HEK293 (cell line): ENCODE results near the gene FHL1.
A peak's percentile ranks its signal among the peaks of the same experiment; 100 is the strongest.

Source experiments
- CTCF ChIA-PET: fragments of 350-600 bp; formaldehyde crosslinking; extraction: SDS; loops from one replicate; lab custom pipeline; 2021; ENCODE audit warnings: antibody characterized with exemption; lab: Yijun Ruan, JAX
- POLR2A ChIA-PET: fragments of 300-600 bp; formaldehyde crosslinking; extraction: SDS; loops from one replicate; lab custom pipeline; 2020; ENCODE audit warnings: antibody characterized with exemption, inconsistent platforms; lab: Yijun Ruan, JAX
- H3K27ac ChIP-seq: fragments of 200-500 bp; sonication (Bioruptor generic); 2 replicates; pipeline ENCODE4 v1.5.1; 2014; ENCODE audit warnings: low read depth, low read length, control low read depth, inconsistent platforms; ENCODE audit errors: extremely low read depth
- H3K36me3 ChIP-seq, 2 experiments: fragments of 200-500 bp in 1 of 2; sonication (Bioruptor generic) in 1 of 2; 1 replicate in 1 of 2; 2 replicates in 1 of 2; pipeline ENCODE4 v1.5.1; 2014 to 2017; ENCODE audit warnings: inconsistent platforms in 2 of 2, low read length in 2 of 2; ENCODE audit not compliant: control insufficient read depth in 2 of 2, insufficient read depth in 1 of 2
- H3K4me1 ChIP-seq: fragments of 200-500 bp; sonication (Bioruptor generic); 2 replicates; pipeline ENCODE4 v1.5.1; 2014; ENCODE audit warnings: mild to moderate bottlenecking, low read length, inconsistent platforms; ENCODE audit not compliant: control insufficient read depth, insufficient read depth
- H3K4me3 ChIP-seq: 2 replicates; pipeline ENCODE4 v1.5.1; 2011; ENCODE audit warnings: low read depth, mild to moderate bottlenecking, control low read depth, low read length, moderate library complexity
- H3K9me3 ChIP-seq: fragments of 200-500 bp; sonication (Bioruptor generic); 2 replicates; pipeline ENCODE4 v1.5.1; 2014; ENCODE audit warnings: low read depth, low read length, inconsistent platforms; ENCODE audit not compliant: control insufficient read depth, insufficient read depth
- HOXA7 ChIP-seq: sonication (generic); formaldehyde crosslinking; IDR thresholded peaks from 2 replicates; pipeline ENCODE4 v1.8.1; 2022; ENCODE audit warnings: missing genetic modification reagents, borderline replicate concordance
- KLF8 ChIP-seq: fragments of 450-650 bp; formaldehyde crosslinking; IDR thresholded peaks from 2 replicates; pipeline ENCODE4 v1.5.1; 2016; ENCODE audit warnings: missing biosample characterization, missing genetic modification characterization
- OSR2 ChIP-seq: fragments of 450-650 bp; formaldehyde crosslinking; IDR thresholded peaks from 2 replicates; pipeline ENCODE4 v1.5.1; 2016; ENCODE audit warnings: missing biosample characterization, missing genetic modification characterization
- PRDM6 ChIP-seq: fragments of 450-650 bp; formaldehyde crosslinking; IDR thresholded peaks from 2 replicates; pipeline ENCODE4 v1.5.1; 2017; ENCODE audit warnings: missing biosample characterization, missing genetic modification characterization
- SCRT1 ChIP-seq: fragments of 450-650 bp; formaldehyde crosslinking; IDR thresholded peaks from 2 replicates; pipeline ENCODE4 v1.5.1; 2016; ENCODE audit warnings: missing biosample characterization, missing genetic modification characterization, borderline replicate concordance
- ZNF10 ChIP-seq: fragments of 450-650 bp; formaldehyde crosslinking; IDR thresholded peaks from 2 replicates; pipeline ENCODE4 v1.5.1; 2017; ENCODE audit warnings: missing biosample characterization, missing genetic modification characterization
- ZNF132 ChIP-seq: fragments of 450-650 bp; formaldehyde crosslinking; IDR thresholded peaks from 2 replicates; pipeline ENCODE4 v1.5.1; 2017; ENCODE audit warnings: missing biosample characterization, missing genetic modification characterization, borderline replicate concordance
- ZNF274 ChIP-seq, 2 experiments: fragments of 200-500 bp in 1 of 2; fragments of 450-650 bp in 1 of 2; sonication (Bioruptor generic) in 1 of 2; formaldehyde crosslinking in 1 of 2; IDR thresholded peaks; 2 replicates each; pipeline versions ENCODE4 v1.5.1 to v1.6.1; 2014 to 2016; ENCODE audit warnings: borderline replicate concordance in 1 of 2, inconsistent platforms in 1 of 2, low read length in 1 of 2, missing biosample characterization in 1 of 2, missing genetic modification characterization in 1 of 2
- ZNF302 ChIP-seq: fragments of 450-650 bp; formaldehyde crosslinking; IDR thresholded peaks from 2 replicates; pipeline ENCODE4 v1.5.1; 2016; ENCODE audit warnings: missing biosample characterization, missing genetic modification characterization, low read depth
- ZNF366 ChIP-seq: fragments of 450-650 bp; formaldehyde crosslinking; conservative IDR thresholded peaks from 2 replicates; pipeline ENCODE4 v1.5.1; 2016; ENCODE audit warnings: missing biosample characterization, missing genetic modification characterization
- ZNF560 ChIP-seq: fragments of 450-650 bp; formaldehyde crosslinking; IDR thresholded peaks from 2 replicates; pipeline ENCODE4 v1.5.1; 2017; ENCODE audit warnings: missing biosample characterization, missing genetic modification characterization, borderline replicate concordance
- ZNF600 ChIP-seq: fragments of 450-650 bp; formaldehyde crosslinking; IDR thresholded peaks from 2 replicates; pipeline ENCODE4 v1.5.1; 2016; ENCODE audit warnings: missing biosample characterization, missing genetic modification characterization
- ZNF623 ChIP-seq: fragments of 450-650 bp; formaldehyde crosslinking; IDR thresholded peaks from 2 replicates; pipeline ENCODE4 v1.5.1; 2016; ENCODE audit warnings: missing biosample characterization, missing genetic modification characterization
- ZNF626 ChIP-seq: fragments of 450-650 bp; sonication (Bioruptor Pico); formaldehyde crosslinking; IDR thresholded peaks from 2 replicates; pipeline ENCODE4 v1.5.1; 2018; ENCODE audit warnings: missing biosample characterization, missing genetic modification characterization, inconsistent platforms
- ZNF639 ChIP-seq: fragments of 450-650 bp; formaldehyde crosslinking; IDR thresholded peaks from 2 replicates; pipeline ENCODE4 v1.5.1; 2016; ENCODE audit warnings: missing biosample characterization, missing genetic modification characterization
- ZNF660 ChIP-seq: fragments of 450-650 bp; IDR thresholded peaks from 2 replicates; pipeline ENCODE4 v1.5.1; 2018; ENCODE audit warnings: missing biosample characterization, mild to moderate bottlenecking, missing genetic modification characterization
- ZNF704 ChIP-seq: fragments of 450-650 bp; formaldehyde crosslinking; IDR thresholded peaks from 2 replicates; pipeline ENCODE4 v1.5.1; 2016; ENCODE audit warnings: missing biosample characterization, missing genetic modification characterization
- ZNF776 ChIP-seq: fragments of 450-650 bp; formaldehyde crosslinking; IDR thresholded peaks from 2 replicates; pipeline ENCODE4 v1.5.0; 2017; ENCODE audit warnings: missing biosample characterization, missing genetic modification characterization, borderline replicate concordance
- ZNF791 ChIP-seq: fragments of 450-650 bp; formaldehyde crosslinking; IDR thresholded peaks from 2 replicates; pipeline ENCODE4 v1.5.1; 2016; ENCODE audit warnings: missing biosample characterization, missing genetic modification characterization
- ZNF830 ChIP-seq: fragments of 450-650 bp; IDR thresholded peaks from 2 replicates; pipeline ENCODE4 v1.5.0; 2018; ENCODE audit warnings: missing biosample characterization, missing genetic modification characterization, low read depth, mild to moderate bottlenecking, moderate library complexity
- ZNF837 ChIP-seq: fragments of 450-650 bp; formaldehyde crosslinking; IDR thresholded peaks from 2 replicates; pipeline ENCODE4 v1.5.1; 2016; ENCODE audit warnings: missing biosample characterization, missing genetic modification characterization
- ZNF843 ChIP-seq: fragments of 450-650 bp; formaldehyde crosslinking; IDR thresholded peaks from 2 replicates; pipeline ENCODE4 v1.5.1; 2016; ENCODE audit warnings: missing biosample characterization, missing genetic modification characterization
- ZXDB ChIP-seq: fragments of 450-650 bp; formaldehyde crosslinking; IDR thresholded peaks from 2 replicates; pipeline ENCODE4 v1.5.1; 2016; ENCODE audit warnings: missing biosample characterization, missing genetic modification characterization
- TF ChIP-seq, protein P1 (sequence below): sonication (generic); formaldehyde crosslinking; IDR thresholded peaks from 2 replicates; pipeline ENCODE4 v1.8.1; 2022; ENCODE audit warnings: mild to moderate bottlenecking, moderate library complexity, missing genetic modification reagents
- TF ChIP-seq, protein P2 (sequence below): fragments of 450-650 bp; formaldehyde crosslinking; IDR thresholded peaks from 2 replicates; pipeline ENCODE4 v1.5.1; 2017; ENCODE audit warnings: missing biosample characterization, missing genetic modification characterization
- TF ChIP-seq, protein P3 (sequence below): fragments of 450-650 bp; formaldehyde crosslinking; IDR thresholded peaks from 2 replicates; pipeline ENCODE4 v1.5.1; 2016; ENCODE audit warnings: missing biosample characterization, missing genetic modification characterization
- TF ChIP-seq, protein P4 (sequence below): fragments of 450-650 bp; formaldehyde crosslinking; IDR thresholded peaks from 2 replicates; pipeline ENCODE4 v1.5.1; 2017; ENCODE audit warnings: missing biosample characterization, missing genetic modification characterization

Gene FHL1

GRCh38 chrX:136183917-136184316 lies 36.6 kb downstream of the FHL1 start:
- Histone ChIP-seq H3K4me3 (no peak overlapping the region), H3K36me3 (no peaks in the 10 kb centered on the region; a peak in 1 of 3 replicates), H3K9me3 (no peaks in the 10 kb centered on the region), H3K4me1 (peaks cover 22% of the 10 kb centered on the region), H3K27ac (no peak overlapping the region)
- CTCF ChIA-PET = interaction anchor here (0.6 to 1.1 kb wide), 3 partner anchors 156 to 1420 kb away, joined by 3 to 5 read pairs (median 3); no protein-coding TSS in a partner anchor
- POLR2A ChIA-PET = no interaction called here
- no peak for TF ChIP-seq ZNF791
- TF ChIP-seq ZNF623 (tag by site-specific recombination) = no peak
- no peak for TF ChIP-seq ZNF837 (tag by site-specific recombination)
- TF ChIP-seq ZNF843 = peak; percentile 74
- TF ChIP-seq ZNF776 (tag by site-specific recombination) = no peak
- no peak for TF ChIP-seq KLF8 (tag by site-specific recombination)
- peak; percentile 90 for TF ChIP-seq PRDM6 (tag by site-specific recombination)
- peak; percentile 67; the same call in 1 of the 2 replicates for TF ChIP-seq OSR2 (tag by site-specific recombination)
- no peak for TF ChIP-seq ZNF560 (tag by site-specific recombination)
- TF ChIP-seq, protein P1, sequence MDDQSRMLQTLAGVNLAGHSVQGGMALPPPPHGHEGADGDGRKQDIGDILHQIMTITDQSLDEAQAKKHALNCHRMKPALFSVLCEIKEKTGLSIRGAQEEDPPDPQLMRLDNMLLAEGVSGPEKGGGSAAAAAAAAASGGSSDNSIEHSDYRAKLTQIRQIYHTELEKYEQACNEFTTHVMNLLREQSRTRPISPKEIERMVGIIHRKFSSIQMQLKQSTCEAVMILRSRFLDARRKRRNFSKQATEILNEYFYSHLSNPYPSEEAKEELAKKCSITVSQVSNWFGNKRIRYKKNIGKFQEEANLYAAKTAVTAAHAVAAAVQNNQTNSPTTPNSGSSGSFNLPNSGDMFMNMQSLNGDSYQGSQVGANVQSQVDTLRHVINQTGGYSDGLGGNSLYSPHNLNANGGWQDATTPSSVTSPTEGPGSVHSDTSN (CRISPR knock-in tag) = no peak
- no peak for TF ChIP-seq ZNF274 (IDR thresholded peaks at IDR 0.05; ENCODE audit: low read length)
- no peak for TF ChIP-seq ZNF274 (tag by site-specific recombination; IDR thresholded peaks at IDR 0.05; ENCODE audit: borderline replicate concordance)
- TF ChIP-seq ZNF626 (tag by site-specific recombination) = no peak
- TF ChIP-seq HOXA7 (CRISPR knock-in tag) = no peak
- TF ChIP-seq ZNF660 (tag by site-specific recombination) = no peak
- TF ChIP-seq ZNF639 (tag by site-specific recombination) = no peak
- peak; percentile 50; the same call in 1 of the 2 replicates for TF ChIP-seq ZNF366 (tag by site-specific recombination)
- TF ChIP-seq SCRT1 (tag by site-specific recombination) = no peak
- TF ChIP-seq, protein P2, sequence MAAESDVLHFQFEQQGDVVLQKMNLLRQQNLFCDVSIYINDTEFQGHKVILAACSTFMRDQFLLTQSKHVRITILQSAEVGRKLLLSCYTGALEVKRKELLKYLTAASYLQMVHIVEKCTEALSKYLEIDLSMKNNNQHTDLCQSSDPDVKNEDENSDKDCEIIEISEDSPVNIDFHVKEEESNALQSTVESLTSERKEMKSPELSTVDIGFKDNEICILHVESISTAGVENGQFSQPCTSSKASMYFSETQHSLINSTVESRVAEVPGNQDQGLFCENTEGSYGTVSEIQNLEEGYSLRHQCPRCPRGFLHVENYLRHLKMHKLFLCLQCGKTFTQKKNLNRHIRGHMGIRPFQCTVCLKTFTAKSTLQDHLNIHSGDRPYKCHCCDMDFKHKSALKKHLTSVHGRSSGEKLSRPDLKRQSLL (tag by site-specific recombination) = no peak
- TF ChIP-seq, protein P3, sequence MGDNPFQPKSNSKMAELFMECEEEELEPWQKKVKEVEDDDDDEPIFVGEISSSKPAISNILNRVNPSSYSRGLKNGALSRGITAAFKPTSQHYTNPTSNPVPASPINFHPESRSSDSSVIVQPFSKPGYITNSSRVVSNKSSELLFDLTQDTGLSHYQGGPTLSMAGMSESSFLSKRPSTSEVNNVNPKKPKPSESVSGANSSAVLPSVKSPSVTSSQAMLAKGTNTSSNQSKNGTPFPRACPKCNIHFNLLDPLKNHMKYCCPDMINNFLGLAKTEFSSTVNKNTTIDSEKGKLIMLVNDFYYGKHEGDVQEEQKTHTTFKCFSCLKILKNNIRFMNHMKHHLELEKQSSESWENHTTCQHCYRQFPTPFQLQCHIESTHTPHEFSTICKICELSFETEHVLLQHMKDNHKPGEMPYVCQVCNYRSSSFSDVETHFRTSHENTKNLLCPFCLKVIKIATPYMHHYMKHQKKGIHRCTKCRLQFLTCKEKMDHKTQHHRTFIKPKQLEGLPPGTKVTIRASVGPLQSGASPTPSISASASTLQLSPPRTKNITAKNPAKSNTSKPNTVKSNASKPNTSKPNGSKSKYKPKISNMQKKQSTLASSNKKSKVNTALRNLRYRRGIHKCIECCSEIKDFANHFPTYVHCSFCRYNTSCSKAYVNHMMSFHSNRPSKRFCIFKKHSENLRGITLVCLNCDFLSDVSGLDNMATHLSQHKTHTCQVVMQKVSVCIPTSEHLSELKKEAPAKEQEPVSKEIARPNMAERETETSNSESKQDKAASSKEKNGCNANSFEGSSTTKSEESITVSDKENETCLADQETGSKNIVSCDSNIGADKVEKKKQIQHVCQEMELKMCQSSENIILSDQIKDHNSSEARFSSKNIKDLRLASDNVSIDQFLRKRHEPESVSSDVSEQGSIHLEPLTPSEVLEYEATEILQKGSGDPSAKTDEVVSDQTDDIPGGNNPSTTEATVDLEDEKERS (tag by site-specific recombination) = no peak
- no peak for TF ChIP-seq ZNF830
- TF ChIP-seq ZNF600 (tag by site-specific recombination) = peak; percentile 64; the same call in 1 of the 2 replicates
- TF ChIP-seq ZNF10 (tag by site-specific recombination) = no peak
- TF ChIP-seq ZNF704 (tag by site-specific recombination) = no peak
- peak; percentile 42; the same call in 1 of the 2 replicates for TF ChIP-seq ZXDB (tag by site-specific recombination)
- no peak for TF ChIP-seq ZNF132 (tag by site-specific recombination)
- TF ChIP-seq, protein P4, sequence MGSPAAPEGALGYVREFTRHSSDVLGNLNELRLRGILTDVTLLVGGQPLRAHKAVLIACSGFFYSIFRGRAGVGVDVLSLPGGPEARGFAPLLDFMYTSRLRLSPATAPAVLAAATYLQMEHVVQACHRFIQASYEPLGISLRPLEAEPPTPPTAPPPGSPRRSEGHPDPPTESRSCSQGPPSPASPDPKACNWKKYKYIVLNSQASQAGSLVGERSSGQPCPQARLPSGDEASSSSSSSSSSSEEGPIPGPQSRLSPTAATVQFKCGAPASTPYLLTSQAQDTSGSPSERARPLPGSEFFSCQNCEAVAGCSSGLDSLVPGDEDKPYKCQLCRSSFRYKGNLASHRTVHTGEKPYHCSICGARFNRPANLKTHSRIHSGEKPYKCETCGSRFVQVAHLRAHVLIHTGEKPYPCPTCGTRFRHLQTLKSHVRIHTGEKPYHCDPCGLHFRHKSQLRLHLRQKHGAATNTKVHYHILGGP = no peak
- TF ChIP-seq ZNF302 (tag by site-specific recombination) = no peak
